ENCODE data around the gene DENND1A.

DENND1A gene

GRCh38 chr9:123606141-123606540 lies 323.8 kb downstream of the DENND1A start:
- no peak for DNase-seq

GRCh38 chr9:123605286-123605685 lies 324.6 kb downstream of the DENND1A start:
- no peak for DNase-seq

- no peak for DNase-seq
These were observed 325.1 kb downstream of the DENND1A start for GRCh38 chr9:123604861-123605260.

- no peak for DNase-seq
These were observed 328.1 kb downstream of the DENND1A start for GRCh38 chr9:123601828-123602227.

GRCh38 chr9:123599781-123600180 lies 330.1 kb downstream of the DENND1A start:
- no peak for DNase-seq

GRCh38 chr9:123597876-123598556 lies 331.9 kb downstream of the DENND1A start:
- no peak for DNase-seq

- no peak for DNase-seq
These were observed 332.9 kb downstream of the DENND1A start for GRCh38 chr9:123597048-123597447.

GRCh38 chr9:123591283-123591682 lies 338.6 kb downstream of the DENND1A start:
- DNase-seq = no peak

GRCh38 chr9:123590499-123590898 lies 339.4 kb downstream of the DENND1A start:
- DNase-seq = no peak

GRCh38 chr9:123589361-123590239 lies 340.3 kb downstream of the DENND1A start:
- no peak for DNase-seq

- DNase-seq = no peak
These were observed 343.7 kb downstream of the DENND1A start for GRCh38 chr9:123586275-123586674.

GRCh38 chr9:123584202-123585176 lies 345.4 kb downstream of the DENND1A start:
- DNase-seq = no peak

GRCh38 chr9:123583646-123584045 lies 346.3 kb downstream of the DENND1A start:
- no peak for DNase-seq

- DNase-seq = no peak
These were observed 358.7 kb downstream of the DENND1A start for GRCh38 chr9:123571240-123571639.

GRCh38 chr9:123568691-123569688 lies 360.9 kb downstream of the DENND1A start:
- DNase-seq = no peak

GRCh38 chr9:123567013-123567412 lies 362.9 kb downstream of the DENND1A start:
- no peak for DNase-seq

GRCh38 chr9:123564652-123565051 lies 365.3 kb downstream of the DENND1A start:
- DNase-seq = no peak

GRCh38 chr9:123562844-123563346 lies 367.0 kb downstream of the DENND1A start:
- no peak for DNase-seq

- DNase-seq = no peak
These were observed 368.9 kb downstream of the DENND1A start for GRCh38 chr9:123561046-123561445.

GRCh38 chr9:123556464-123557435 lies 373.2 kb downstream of the DENND1A start:
- DNase-seq = no peak

All from activated naive CD4-positive, alpha-beta T cell treated with Interleukin-2 at 50 U/mL for 16 hours (primary cell).